GM12878 (cell line): ENCODE measurements around the gene TTYH3. TPM values are rescaled to one million over a fixed set of nuclear protein-coding genes. Genes with fewer than 3 reads are reported as not detected.

Experiments
- ATAC-seq: fragments of 200-7000 bp; cut with Tn5 transposase; 3 replicates; pipeline ENCODE4 v1.9.1; 2020; ENCODE audit warnings: mild to moderate bottlenecking, moderate library complexity
- BruUV-seq: library from RNA; stranded (reverse); fragments of 400-500 nt; replicated peaks from 2 replicates; lab custom pipeline; 2021; lab: Mats Ljungman, UMichigan
- CTCF ChIA-PET: fragments of 300-600 bp; sonication (Branson Sonifier 250); formaldehyde crosslinking; extraction: SDS; loops from one replicate; lab custom pipeline; 2021; ENCODE audit warnings: inconsistent platforms; lab: Yijun Ruan, JAX
- POLR2A ChIA-PET: fragments of 350-600 bp; formaldehyde crosslinking; extraction: SDS; loops from one replicate; lab custom pipeline; 2021; ENCODE audit warnings: inconsistent platforms; lab: Charles Lee
- RAD21 ChIA-PET: fragments of 300-600 bp; sonication (Branson Sonifier 250); formaldehyde crosslinking; loops from one replicate; lab custom pipeline; 2023; ENCODE audit warnings: antibody characterized with exemption; ENCODE audit not compliant: unreplicated experiment; lab: Charles Lee
- SMC1A ChIA-PET: fragments of 300-600 bp; sonication (Branson Sonifier 250); formaldehyde crosslinking; loops from one replicate; lab custom pipeline; 2023; ENCODE audit not compliant: unreplicated experiment, uncharacterized antibody; lab: Charles Lee
- DNase-seq: peaks from one replicate; pipeline ENCODE4 v3.0.0-alpha.2; 2011; ENCODE audit warnings: low read depth, low spot score
- FAIRE-seq: peaks from 3 replicates; lab custom pipeline; 2011; peaks lifted over from hg19 to GRCh38; lab: Jason Lieb, UNC
- H2AFZ ChIP-seq: 2 replicates; pipeline ENCODE4 v1.6.0; 2011; ENCODE audit warnings: low read depth, low read length, control low read depth; ENCODE audit not compliant: control insufficient read depth
- H3K27ac ChIP-seq: 2 replicates; pipeline ENCODE4 v1.5.1; 2011; ENCODE audit warnings: control low read depth; ENCODE audit not compliant: control insufficient read depth, insufficient read depth
- H3K27me3 ChIP-seq, 2 experiments: replicated peaks in 1 of 2; 2 replicates each; pipeline versions ENCODE4 v1.6.0 to v1.6.1; 2011; ENCODE audit warnings: low read length in 1 of 2; ENCODE audit not compliant: control insufficient read depth in 2 of 2, insufficient read depth in 2 of 2
- H3K36me3 ChIP-seq, 2 experiments: 2 replicates each; pipeline ENCODE4 v1.5.1; 2011; ENCODE audit warnings: low read length in 1 of 2; ENCODE audit not compliant: control insufficient read depth in 2 of 2, insufficient read depth in 2 of 2
- H3K4me1 ChIP-seq: 2 replicates; pipeline ENCODE4 v1.6.1; 2011; ENCODE audit warnings: mild to moderate bottlenecking, low read length, moderate library complexity, mixed read lengths; ENCODE audit not compliant: control insufficient read depth, insufficient read depth
- H3K4me2 ChIP-seq: 2 replicates; pipeline ENCODE4 v1.6.0; 2011; ENCODE audit warnings: control low read depth; ENCODE audit not compliant: control insufficient read depth, insufficient read depth
- H3K4me3 ChIP-seq: fragments of 200-600 bp; sonication (generic); 2 replicates; pipeline ENCODE4 v1.5.1; 2016
- H3K79me2 ChIP-seq: 2 replicates; pipeline ENCODE4 v1.6.0; 2011; ENCODE audit warnings: low read length; ENCODE audit not compliant: control insufficient read depth, insufficient read depth
- H3K9ac ChIP-seq: 2 replicates; pipeline ENCODE4 v1.8.0; 2011; ENCODE audit warnings: low read length, control low read depth, mixed read lengths; ENCODE audit not compliant: control insufficient read depth, insufficient read depth
- H3K9me3 ChIP-seq: replicated peaks from 3 replicates; pipeline ENCODE4 v1.5.1; 2011; ENCODE audit warnings: mild to moderate bottlenecking, low read length; ENCODE audit not compliant: control insufficient read depth, insufficient read depth
- H4K20me1 ChIP-seq: 2 replicates; pipeline ENCODE4 v1.6.0; 2011; ENCODE audit not compliant: control insufficient read depth, insufficient read depth
- ATF3 ChIP-seq: IDR thresholded peaks from 2 replicates; pipeline ENCODE4 v1.6.1; 2011; ENCODE audit warnings: low read depth, mild to moderate bottlenecking, low read length, moderate library complexity, borderline replicate concordance; ENCODE audit errors: extremely low read depth
- BCLAF1 ChIP-seq: fragments of 450-650 bp; IDR thresholded peaks from 2 replicates; pipeline ENCODE4 v1.6.1; 2017; ENCODE audit warnings: antibody characterized with exemption, mild to moderate bottlenecking, moderate library complexity
- BRCA1 ChIP-seq: IDR thresholded peaks from 2 replicates; pipeline ENCODE4 v1.6.1; 2011; ENCODE audit warnings: low read depth, low read length, improper control_type of control experiment
- E4F1 ChIP-seq: fragments of 450-650 bp; IDR thresholded peaks from 2 replicates; pipeline ENCODE4 v1.6.1; 2018; ENCODE audit warnings: borderline replicate concordance, mild to moderate bottlenecking; ENCODE audit not compliant: partially characterized antibody
- ETV6 ChIP-seq, 2 experiments: fragments of 450-650 bp in 1 of 2; IDR thresholded peaks in 1 of 2; conservative IDR thresholded peaks in 1 of 2; 2 replicates each; pipeline ENCODE4 v1.6.1; 2014; ENCODE audit warnings: antibody characterized with exemption in 1 of 2, borderline replicate concordance in 1 of 2, low read depth in 1 of 2, mild to moderate bottlenecking in 1 of 2, moderate library complexity in 1 of 2
- FOXK2 ChIP-seq: fragments of 450-650 bp; IDR thresholded peaks from 2 replicates; pipeline ENCODE4 v1.6.1; 2017; ENCODE audit warnings: mild to moderate bottlenecking, moderate library complexity
- HDAC6 ChIP-seq: fragments of 200-600 bp; sonication (generic); IDR thresholded peaks from one replicate; pipeline ENCODE4 v1.8.0; 2017; ENCODE audit warnings: antibody characterized with exemption; ENCODE audit not compliant: unreplicated experiment
- MAX ChIP-seq: IDR thresholded peaks from 2 replicates; pipeline ENCODE4 v1.6.1; 2012; ENCODE audit warnings: low read depth, low read length, improper control_type of control experiment
- MEF2B ChIP-seq: fragments of 450-650 bp; IDR thresholded peaks from 2 replicates; pipeline ENCODE4 v1.6.1; 2018; ENCODE audit warnings: mild to moderate bottlenecking, moderate library complexity; ENCODE audit not compliant: partially characterized antibody, poor library complexity, severe bottlenecking
- SMARCA5 ChIP-seq: fragments of 450-650 bp; IDR thresholded peaks from 2 replicates; pipeline ENCODE4 v1.6.1; 2017; ENCODE audit warnings: mild to moderate bottlenecking
- ZBED1 ChIP-seq: IDR thresholded peaks from 2 replicates; pipeline ENCODE4 v1.6.1; 2016; ENCODE audit warnings: borderline replicate concordance
- ZBTB33 ChIP-seq: fragments of 450-650 bp; IDR thresholded peaks from 2 replicates; pipeline ENCODE4 v1.6.1; 2017; ENCODE audit warnings: mild to moderate bottlenecking
- ZNF217 ChIP-seq: fragments of 450-650 bp; IDR thresholded peaks from 2 replicates; pipeline ENCODE4 v1.6.1; 2017; ENCODE audit warnings: antibody characterized with exemption, mild to moderate bottlenecking
- WGBS: methylation state at CpG from one replicate; pipeline ENCODE4 v1.1.6; 2016; ENCODE audit warnings: low lambda C conversion rate; ENCODE audit not compliant: insufficient replicate concordance, insufficient coverage; ENCODE audit errors: missing lambda C conversion rate; 5-methylcytosine and 5-hydroxymethylcytosine counted together
- in situ Hi-C: fragments of 300-500 bp; cut with MboI; formaldehyde crosslinking; loops from 9 replicates; pipeline ENCODE4 v1.14.3; 2018; ENCODE audit warnings: mixed read lengths
- intact Hi-C: fragments of 100-400 bp; cut with micrococcal nuclease; formaldehyde crosslinking; loops from one replicate; pipeline ENCODE4 v1.14.2; 2022; ENCODE audit not compliant: unreplicated experiment
- polyA plus RNA-seq, 11 experiments: library from polyadenylated mRNA; depleted of rRNA in 4 of 11; unstranded in 6 of 11; stranded (reverse) in 5 of 11; fragments of >200 nt; fragmentation: Nextera tagmentation in 4 of 11; fragmentation: Illumina TruSeq in 1 of 11; extraction: Ambion mirVana in 4 of 11; extraction: Trizol in 1 of 11; gene quantifications; 1 replicate in 1 of 11; 2 replicates in 10 of 11; pipeline versions ENCODE4 v1.2.1 to v1.2.3, GENCODE V29; 2011 to 2016; ENCODE audit warnings: inconsistent platforms in 2 of 11, missing spikeins in 2 of 11, low read depth in 1 of 11
- total RNA-seq, 4 experiments: library from RNA; depleted of rRNA in 3 of 4; stranded (reverse); fragments of >200 nt in 3 of 4; fragmentation: Illumina TruSeq in 1 of 4; extraction: Trizol in 1 of 4; gene quantifications; 2 replicates each; pipeline versions ENCODE4 v1.2.1 to v1.2.3, GENCODE V29; 2013 to 2021

TTYH3 gene
- total and polyA plus RNA-seq, 10 of the 15 experiments (the other 5 are each of a cell fraction or from before 2014, with no cell fraction given), result 0.79 to 71.4 (median 10.5) TPM

GRCh38 chr7:2701832-2702593 lies 70.2 kb downstream of the TTYH3 start:
- no peak for FAIRE-seq
- Histone ChIP-seq H3K4me3 (no peak overlapping the region), H4K20me1 (no peaks in the 10 kb centered on the region), H3K27me3 (no peaks in the 10 kb centered on the region), H3K9ac (no peak overlapping the region), H3K79me2 (no peaks in the 10 kb centered on the region), H3K4me1 (peaks cover 21% of the 10 kb centered on the region), H3K36me3 (no peaks in the 10 kb centered on the region; a peak in 1 of 4 replicates), H3K4me2 (no peak overlapping the region), H3K27ac (no peak overlapping the region), H3K9me3 (no peaks in the 10 kb centered on the region), H2AFZ (no peak overlapping the region)
- ChIA-PET POLR2A (interaction anchor here (5.9 kb wide), 1 partner anchor 8 kb away, joined by 36 read pairs; no protein-coding TSS in a partner anchor), RAD21 (interaction anchor here (1.4 to 5.4 kb wide), 2 partner anchors 8 to 13 kb away, joined by 4 to 70 read pairs; no protein-coding TSS in a partner anchor), CTCF (interaction anchor here (1.2 to 1.4 kb wide), 2 partner anchors 8 to 31 kb away, joined by 3 read pairs; no protein-coding TSS in a partner anchor), SMC1A (interaction anchor here (1.1 to 1.5 kb wide), 2 partner anchors 8 to 31 kb away, joined by 3 to 5 read pairs; no protein-coding TSS in a partner anchor)
- no peak for ATAC-seq
- no peak for DNase-seq
- 76% methylated on average over 12 of the region's 12 CpGs for WGBS
- BruUV-seq, result no TSS peak
- in situ Hi-C loops (no loop called here), intact Hi-C loops (no loop called here)
- TF ChIP-seq SMARCA5, result no peak
- TF ChIP-seq ETV6 (conservative IDR thresholded peaks at IDR 0.05 in 1 of 2, IDR thresholded peaks at IDR 0.05 in 1 of 2; ENCODE audit: borderline replicate concordance in 1 of 2, low read depth in 1 of 2), result no peak
- TF ChIP-seq E4F1, result no peak
- no peak for TF ChIP-seq ZBTB33
- TF ChIP-seq BRCA1, result no peak
- no peak for TF ChIP-seq BCLAF1
- TF ChIP-seq ZBED1, result no peak
- no peak for TF ChIP-seq ATF3
- no peak for TF ChIP-seq MEF2B
- no peak for TF ChIP-seq FOXK2
- TF ChIP-seq MAX, result no peak
- TF ChIP-seq HDAC6, result no peak
- TF ChIP-seq ZNF217, result no peak
